GM21381 (cell line): ENCODE data around the gene PPP4R3B.
A peak's percentile ranks its signal among the peaks of the same experiment; 100 is the strongest.

Source experiments
- ATAC-seq: cut with Tn5 transposase; IDR thresholded peaks from one replicate; pipeline ENCODE4 v1.9.1; 2021; ENCODE audit warnings: mild to moderate bottlenecking, moderate library complexity; ENCODE audit not compliant: unreplicated experiment

The PPP4R3B gene

GRCh38 chr2:55617175-55618024 lies at the start of gene PPP4R3B:
Gene PPP4R3B (minus strand): TSS chr2:55617622. CDS start chr2:55617285, 337 bp downstream.
- ATAC-seq = peak; percentile 86

- ATAC-seq = no peak
Observed at GRCh38 chr2:55653255-55653654, 35.8 kb upstream of the PPP4R3B start.

DNA sequence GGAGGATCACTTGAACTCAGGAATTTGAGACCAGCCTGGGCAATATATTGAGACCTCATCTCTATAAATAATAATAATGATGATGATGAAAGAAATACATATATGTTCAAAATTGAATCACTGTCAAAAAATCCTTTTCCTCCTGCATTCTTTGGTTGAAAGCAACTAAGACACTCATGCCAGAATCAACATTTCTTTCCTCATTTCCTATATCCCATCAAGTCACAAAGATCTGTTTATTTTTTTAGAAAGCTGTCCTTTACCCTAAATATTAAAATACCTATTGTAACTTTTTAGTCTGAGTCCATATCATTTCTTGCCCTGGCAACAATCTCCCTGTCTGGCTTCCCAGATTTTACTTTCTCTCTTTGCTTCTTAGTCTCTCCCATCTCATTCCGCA lies 31.8 kb upstream of the PPP4R3B start:
- no peak for ATAC-seq

GRCh38 chr2:55636831-55637230 lies 19.4 kb upstream of the PPP4R3B start:
- ATAC-seq = no peak

- no peak for ATAC-seq
Observed at GRCh38 chr2:55628931-55629330, 11.5 kb upstream of the PPP4R3B start.

- no peak for ATAC-seq
Observed at GRCh38 chr2:55627915-55628314, 10.5 kb upstream of the PPP4R3B start.

DNA sequence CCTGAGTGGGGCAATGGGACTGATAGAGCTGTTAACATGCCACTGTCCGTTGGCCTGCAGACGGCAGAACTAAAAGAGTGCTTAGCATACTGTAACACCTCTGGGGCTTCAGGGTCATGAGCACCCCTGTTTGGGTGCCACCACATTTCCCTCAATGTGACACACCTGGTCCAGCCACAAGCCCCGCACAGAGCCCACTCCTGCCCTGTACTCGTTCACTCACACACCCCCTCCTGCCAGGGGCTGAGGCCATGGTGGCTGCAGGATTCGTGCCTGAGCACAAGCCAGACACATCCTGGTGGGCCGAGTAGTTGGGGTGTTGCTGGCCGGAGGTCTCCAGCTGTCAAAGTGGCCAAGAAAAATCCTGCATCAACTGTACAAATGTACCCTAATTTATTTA lies 4.4 kb upstream of the PPP4R3B start:
- ATAC-seq = no peak

DNA sequence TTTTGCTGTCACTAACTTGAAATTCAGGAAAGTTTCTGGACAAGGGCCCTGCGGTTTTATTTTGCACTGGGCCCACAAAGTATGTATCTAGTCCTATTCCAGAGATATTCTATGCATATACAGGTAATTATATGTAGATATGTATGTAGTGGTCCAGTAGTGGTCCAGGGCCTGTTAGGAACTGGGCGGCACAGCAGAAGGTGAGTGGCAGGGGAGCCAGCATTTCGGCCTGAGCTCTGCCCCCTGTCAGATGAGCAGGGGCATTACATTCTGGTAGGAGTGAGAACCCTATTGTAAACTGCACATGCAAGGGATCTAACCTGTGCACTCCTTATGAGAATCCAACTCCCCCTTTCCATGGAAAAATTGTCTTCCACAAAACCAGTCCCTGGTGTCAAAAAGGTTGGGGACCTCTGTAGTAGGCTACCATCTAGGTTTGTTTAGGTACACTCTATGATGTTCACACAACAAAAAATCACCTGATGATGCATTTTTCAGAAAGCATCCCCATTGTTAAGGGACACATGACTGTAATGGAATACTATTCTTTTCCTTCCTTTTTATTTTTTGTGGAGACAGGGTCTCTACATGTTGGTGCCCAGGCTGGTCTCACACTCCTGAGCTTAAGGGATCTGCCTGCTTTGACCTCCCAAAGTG lies 2.8 kb upstream of the PPP4R3B start:
- ATAC-seq = no peak

GRCh38 chr2:55618275-55619055 lies 1.0 kb upstream of the PPP4R3B start:
- ATAC-seq = no peak

DNA sequence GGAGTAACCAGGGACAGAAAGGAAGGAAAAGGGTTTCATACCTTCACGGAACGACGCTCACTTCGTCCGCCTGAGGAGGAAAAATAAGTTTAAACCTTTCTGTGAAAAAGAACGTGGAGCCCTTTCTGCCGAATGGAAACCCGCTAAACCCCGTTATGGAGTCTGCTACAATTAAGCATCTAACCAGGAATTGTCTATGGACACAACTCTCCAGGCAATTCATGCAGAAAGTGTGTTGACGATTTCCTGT lies 528 bp upstream of the PPP4R3B start:
- no peak for ATAC-seq

GRCh38 chr2:55616551-55617174 lies 759 bp downstream of the PPP4R3B start:
- ATAC-seq = peak; percentile 14

- ATAC-seq = no peak
Observed at GRCh38 chr2:55611997-55612396, 5.4 kb downstream of the PPP4R3B start.

DNA sequence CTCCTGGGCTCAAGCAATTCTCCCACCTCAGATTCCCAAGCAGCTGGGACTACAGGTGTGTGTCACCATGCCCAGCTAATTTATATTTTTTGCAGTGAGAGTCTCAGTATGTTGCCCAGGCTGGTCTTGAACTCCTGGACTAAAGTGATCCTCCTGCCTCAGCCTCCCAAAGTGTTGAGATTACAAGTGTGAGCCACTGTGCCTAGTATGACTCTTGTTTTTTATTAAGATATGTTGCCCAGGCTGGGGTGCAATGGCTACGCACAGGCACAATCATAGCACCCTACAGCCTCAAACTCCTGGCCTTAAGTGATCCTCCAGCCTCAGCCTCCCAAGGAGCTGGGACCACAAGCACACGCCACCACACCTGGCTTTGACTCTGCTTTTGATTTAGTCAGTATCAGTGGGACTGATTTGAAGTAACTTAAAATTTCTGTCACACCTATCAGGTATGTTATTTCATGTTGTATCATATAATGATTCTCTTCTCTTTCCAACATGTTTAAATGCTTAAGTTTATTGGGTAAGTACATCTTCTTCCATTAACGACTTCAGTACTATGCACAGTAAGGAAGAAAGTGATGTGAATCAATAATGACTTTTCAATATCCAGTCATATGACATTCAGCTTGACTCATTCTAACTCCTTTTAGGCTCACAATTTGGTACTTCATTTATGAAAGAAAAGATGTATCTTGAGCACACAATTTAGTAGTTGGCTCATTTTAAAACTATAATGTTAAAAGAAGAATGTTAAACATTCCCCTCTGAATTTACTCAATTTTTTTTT lies 6.3 kb downstream of the PPP4R3B start:
- ATAC-seq = no peak

GRCh38 chr2:55609938-55610578 lies 7.4 kb downstream of the PPP4R3B start:
- ATAC-seq = no peak

GRCh38 chr2:55609193-55609794 lies 8.1 kb downstream of the PPP4R3B start:
- no peak for ATAC-seq

- ATAC-seq = no peak
Observed at GRCh38 chr2:55607717-55608116, 9.7 kb downstream of the PPP4R3B start.

- no peak for ATAC-seq
Observed at GRCh38 chr2:55604027-55604565, 13.3 kb downstream of the PPP4R3B start.

DNA sequence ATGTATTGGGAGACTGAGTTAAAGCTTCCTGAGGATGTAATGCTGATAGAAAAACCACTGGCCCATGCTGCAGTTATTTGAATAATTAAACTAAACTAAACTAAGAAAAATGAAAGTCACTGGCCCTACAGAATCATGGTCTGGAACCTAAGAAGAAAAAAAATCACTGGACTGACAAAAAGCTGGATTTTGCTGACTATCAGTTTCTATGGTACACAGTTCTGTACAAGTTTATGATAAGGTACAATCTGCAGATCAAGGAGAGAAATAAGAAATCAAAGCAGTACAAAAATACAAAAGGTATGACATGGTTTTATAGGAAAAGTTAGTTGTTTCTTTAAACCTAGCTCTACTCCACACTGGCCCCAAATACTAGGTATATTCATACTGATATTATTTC lies 15.6 kb downstream of the PPP4R3B start:
- no peak for ATAC-seq

DNA sequence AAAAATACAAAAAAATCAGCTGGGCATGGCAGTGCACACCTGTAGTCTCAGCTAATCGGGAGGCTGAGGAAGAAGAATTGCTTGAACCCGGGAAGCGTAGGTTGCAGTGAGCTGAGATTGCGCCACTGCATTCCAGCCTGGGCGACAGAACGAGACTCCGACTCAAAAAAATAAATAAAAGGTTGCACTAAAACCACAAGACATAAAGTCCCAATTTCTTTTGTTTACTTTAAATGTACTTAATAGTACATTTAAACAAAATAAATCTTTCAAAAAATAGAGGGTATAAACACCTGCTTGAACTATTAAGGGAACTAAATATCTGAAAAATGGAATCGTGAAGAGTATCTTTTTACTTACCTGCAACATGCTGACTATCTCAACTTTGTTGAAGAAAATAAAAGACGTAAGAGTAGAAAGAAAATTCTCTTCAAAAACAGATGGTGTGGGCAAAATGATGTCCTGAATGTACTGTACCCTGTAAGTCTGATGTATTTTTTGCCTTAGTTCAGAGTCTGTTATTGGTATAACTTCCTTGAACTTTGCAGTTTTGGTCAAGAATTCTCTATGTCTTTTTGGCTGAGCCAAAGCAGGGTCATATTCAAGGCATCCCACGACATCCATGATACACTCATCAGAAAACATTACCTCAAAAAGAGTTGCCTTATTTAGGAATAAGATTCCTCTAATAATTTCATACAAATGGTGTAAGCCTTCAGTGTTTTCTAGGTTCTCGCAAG lies 19.2 kb downstream of the PPP4R3B start:
- ATAC-seq = no peak
